ENCODE measurements around the gene MSANTD2. TPM values are rescaled to one million over a fixed set of nuclear protein-coding genes. Genes with fewer than 3 reads are reported as not detected.

The MSANTD2 gene
- total and polyA plus RNA-seq, 2 donors: 7.7 to 22.2 TPM

GRCh38 chr11:124760205-124760652, 40.0 kb downstream of the MSANTD2 start:
- Histone ChIP-seq H3K4me1 (ENCODE audit: control insufficient read depth in 2 of 2, insufficient read depth in 2 of 2, low read length in 2 of 2) (peaks cover 19 to 51% of the 10 kb centered on the region in 2 donors), H3K9me3 (ENCODE audit: control insufficient read depth in 2 of 2, insufficient read depth in 1 of 2, low read length in 1 of 2) (peaks cover 0 to 12% of the 10 kb centered on the region in 2 donors), H3K27ac (ENCODE audit: low read depth in 1 of 2, low read length in 1 of 2) (no peak overlapping the region), H3K4me3 (ENCODE audit: low read length in 2 of 2) (no peak overlapping the region), H3K27me3 (ENCODE audit: control insufficient read depth in 2 of 2, insufficient read depth in 1 of 2, low read length in 1 of 2) (peaks cover 59 to 77% of the 10 kb centered on the region in 2 donors), H3K36me3 (ENCODE audit: control insufficient read depth in 2 of 2, insufficient read depth in 2 of 2, low read length in 1 of 2) (no peaks in the 10 kb centered on the region)
- WGBS: 6% methylated on average over 25 of the region's 25 CpGs
- DNase-seq (ENCODE audit: low read depth in 6 of 9, low spot score in 9 of 9): no peak

- H3K9me3 ChIP-seq (ENCODE audit: control insufficient read depth in 2 of 2, insufficient read depth in 1 of 2, low read length in 1 of 2): peaks cover 0 to 12% of the 10 kb centered on the region in 2 donors
- DNase-seq (ENCODE audit: low read depth in 6 of 9, low spot score in 9 of 9): peak in 1 of 9 donors; percentile 26
- H3K4me1 ChIP-seq (ENCODE audit: control insufficient read depth in 2 of 2, insufficient read depth in 2 of 2, low read length in 2 of 2): peaks cover 19 to 51% of the 10 kb centered on the region in 2 donors
- H3K27ac ChIP-seq (ENCODE audit: low read depth in 1 of 2, low read length in 1 of 2): no peak overlapping the region
- peaks cover 59 to 81% of the 10 kb centered on the region in 2 donors for H3K27me3 ChIP-seq (ENCODE audit: control insufficient read depth in 2 of 2, insufficient read depth in 1 of 2, low read length in 1 of 2)
- 16% methylated on average over 52 of the region's 52 CpGs for WGBS
- H3K36me3 ChIP-seq (ENCODE audit: control insufficient read depth in 2 of 2, insufficient read depth in 2 of 2, low read length in 1 of 2): no peaks in the 10 kb centered on the region
- H3K4me3 ChIP-seq (ENCODE audit: low read length in 2 of 2): no peak overlapping the region
Measured at GRCh38 chr11:124759266-124760204, 40.7 kb downstream of the MSANTD2 start.

- peaks cover 19 to 51% of the 10 kb centered on the region in 2 donors for H3K4me1 ChIP-seq (ENCODE audit: control insufficient read depth in 2 of 2, insufficient read depth in 2 of 2, low read length in 2 of 2)
- H3K4me3 ChIP-seq (ENCODE audit: low read length in 2 of 2): no peak overlapping the region
- peaks cover 0 to 12% of the 10 kb centered on the region in 2 donors for H3K9me3 ChIP-seq (ENCODE audit: control insufficient read depth in 2 of 2, insufficient read depth in 1 of 2, low read length in 1 of 2)
- 21% methylated on average over 53 of the region's 53 CpGs for WGBS
- DNase-seq (ENCODE audit: low read depth in 6 of 9, low spot score in 9 of 9): peak in 2 of 9 donors; percentile 60 to 80
- H3K36me3 ChIP-seq (ENCODE audit: control insufficient read depth in 2 of 2, insufficient read depth in 2 of 2, low read length in 1 of 2): no peaks in the 10 kb centered on the region
- no peak overlapping the region for H3K27ac ChIP-seq (ENCODE audit: low read depth in 1 of 2, low read length in 1 of 2)
- peaks cover 59 to 89% of the 10 kb centered on the region in 2 donors for H3K27me3 ChIP-seq (ENCODE audit: control insufficient read depth in 2 of 2, insufficient read depth in 1 of 2, low read length in 1 of 2)
Measured at GRCh38 chr11:124758355-124759265, 41.6 kb downstream of the MSANTD2 start.

GRCh38 chr11:124757320-124757719, 42.9 kb downstream of the MSANTD2 start:
- Histone ChIP-seq H3K27ac (ENCODE audit: low read depth in 1 of 2, low read length in 1 of 2) (no peak overlapping the region), H3K4me1 (ENCODE audit: control insufficient read depth in 2 of 2, insufficient read depth in 2 of 2, low read length in 2 of 2) (peaks cover 15 to 43% of the 10 kb centered on the region in 2 donors), H3K4me3 (ENCODE audit: low read length in 2 of 2) (no peak overlapping the region), H3K9me3 (ENCODE audit: control insufficient read depth in 2 of 2, insufficient read depth in 1 of 2, low read length in 1 of 2) (peaks cover 0 to 12% of the 10 kb centered on the region in 2 donors), H3K27me3 (ENCODE audit: control insufficient read depth in 2 of 2, insufficient read depth in 1 of 2, low read length in 1 of 2) (peaks cover 53 to 82% of the 10 kb centered on the region in 2 donors), H3K36me3 (ENCODE audit: control insufficient read depth in 2 of 2, insufficient read depth in 2 of 2, low read length in 1 of 2) (no peaks in the 10 kb centered on the region)
- DNase-seq (ENCODE audit: low read depth in 6 of 9, low spot score in 9 of 9): no peak
- WGBS: 94% methylated on average over 3 of the region's 3 CpGs

- DNase-seq (ENCODE audit: low read depth in 6 of 9, low spot score in 9 of 9): no peak
- Histone ChIP-seq H3K4me3 (ENCODE audit: low read length in 2 of 2) (no peak overlapping the region), H3K9me3 (ENCODE audit: control insufficient read depth in 2 of 2, insufficient read depth in 1 of 2, low read length in 1 of 2) (peaks cover 0 to 12% of the 10 kb centered on the region in 2 donors), H3K27ac (ENCODE audit: low read depth in 1 of 2, low read length in 1 of 2) (no peak overlapping the region), H3K36me3 (ENCODE audit: control insufficient read depth in 2 of 2, insufficient read depth in 2 of 2, low read length in 1 of 2) (no peaks in the 10 kb centered on the region), H3K4me1 (ENCODE audit: control insufficient read depth in 2 of 2, insufficient read depth in 2 of 2, low read length in 2 of 2) (peaks cover 12 to 40% of the 10 kb centered on the region in 2 donors), H3K27me3 (ENCODE audit: control insufficient read depth in 2 of 2, insufficient read depth in 1 of 2, low read length in 1 of 2) (peaks cover 48 to 82% of the 10 kb centered on the region in 2 donors)
- WGBS: 90% methylated on average over 6 of the region's 6 CpGs
Measured at GRCh38 chr11:124756753-124757227, 43.4 kb downstream of the MSANTD2 start.

GRCh38 chr11:124756033-124756752, 44.0 kb downstream of the MSANTD2 start:
- no peak for DNase-seq (ENCODE audit: low read depth in 6 of 9, low spot score in 9 of 9)
- no peak overlapping the region for H3K27ac ChIP-seq (ENCODE audit: low read depth in 1 of 2, low read length in 1 of 2)
- H3K36me3 ChIP-seq (ENCODE audit: control insufficient read depth in 2 of 2, insufficient read depth in 2 of 2, low read length in 1 of 2): no peaks in the 10 kb centered on the region
- peaks cover 0 to 12% of the 10 kb centered on the region in 2 donors for H3K9me3 ChIP-seq (ENCODE audit: control insufficient read depth in 2 of 2, insufficient read depth in 1 of 2, low read length in 1 of 2)
- H3K4me3 ChIP-seq (ENCODE audit: low read length in 2 of 2): no peak overlapping the region
- WGBS: 92% methylated on average over 9 of the region's 9 CpGs
- H3K27me3 ChIP-seq (ENCODE audit: control insufficient read depth in 2 of 2, insufficient read depth in 1 of 2, low read length in 1 of 2): peaks cover 42 to 82% of the 10 kb centered on the region in 2 donors
- peaks cover 8 to 34% of the 10 kb centered on the region in 2 donors for H3K4me1 ChIP-seq (ENCODE audit: control insufficient read depth in 2 of 2, insufficient read depth in 2 of 2, low read length in 2 of 2)

- H3K36me3 ChIP-seq (ENCODE audit: control insufficient read depth in 2 of 2, insufficient read depth in 2 of 2, low read length in 1 of 2): no peaks in the 10 kb centered on the region
- no peak for DNase-seq (ENCODE audit: low read depth in 6 of 9, low spot score in 9 of 9)
- no peak overlapping the region for H3K4me3 ChIP-seq (ENCODE audit: low read length in 2 of 2)
- peaks cover 5 to 21% of the 10 kb centered on the region in 2 donors for H3K4me1 ChIP-seq (ENCODE audit: control insufficient read depth in 2 of 2, insufficient read depth in 2 of 2, low read length in 2 of 2)
- peaks cover 27 to 76% of the 10 kb centered on the region in 2 donors for H3K27me3 ChIP-seq (ENCODE audit: control insufficient read depth in 2 of 2, insufficient read depth in 1 of 2, low read length in 1 of 2)
- WGBS: 92% methylated on average over 6 of the region's 6 CpGs
- no peak overlapping the region for H3K27ac ChIP-seq (ENCODE audit: low read depth in 1 of 2, low read length in 1 of 2)
- peaks cover 0 to 6% of the 10 kb centered on the region in 2 donors for H3K9me3 ChIP-seq (ENCODE audit: control insufficient read depth in 2 of 2, insufficient read depth in 1 of 2, low read length in 1 of 2)
Measured at GRCh38 chr11:124754710-124755109, 45.5 kb downstream of the MSANTD2 start.

- H3K4me3 ChIP-seq (ENCODE audit: low read length in 2 of 2): no peak overlapping the region
- DNase-seq (ENCODE audit: low read depth in 6 of 9, low spot score in 9 of 9): no peak
- WGBS: 97% methylated on average over 4 of the region's 4 CpGs
- H3K36me3 ChIP-seq (ENCODE audit: control insufficient read depth in 2 of 2, insufficient read depth in 2 of 2, low read length in 1 of 2): no peaks in the 10 kb centered on the region
- H3K9me3 ChIP-seq (ENCODE audit: control insufficient read depth in 2 of 2, insufficient read depth in 1 of 2, low read length in 1 of 2): peaks cover 0 to 3% of the 10 kb centered on the region in 2 donors
- peaks cover 4 to 17% of the 10 kb centered on the region in 2 donors for H3K4me1 ChIP-seq (ENCODE audit: control insufficient read depth in 2 of 2, insufficient read depth in 2 of 2, low read length in 2 of 2)
- no peak overlapping the region for H3K27ac ChIP-seq (ENCODE audit: low read depth in 1 of 2, low read length in 1 of 2)
- H3K27me3 ChIP-seq (ENCODE audit: control insufficient read depth in 2 of 2, insufficient read depth in 1 of 2, low read length in 1 of 2): peaks cover 23 to 72% of the 10 kb centered on the region in 2 donors
Measured at GRCh38 chr11:124754309-124754708, 45.9 kb downstream of the MSANTD2 start.

Measured in thymus (tissue), 11 donors.